Gastrocnemius medialis (tissue), 4 donors: ENCODE measurements around the gene ATG7.

Experiments used
- CTCF ChIP-seq, 5 experiments: fragments of 450-650 bp in 3 of 5; fragments of 200-600 bp in 2 of 5; sonication (generic) in 2 of 5; IDR thresholded peaks in 4 of 5; conservative IDR thresholded peaks in 1 of 5; 1 replicate in 4 of 5; 2 replicates in 1 of 5; pipeline ENCODE4 v1.5.1; 2016 to 2019; ENCODE audit warnings: antibody characterized with exemption in 5 of 5, mild to moderate bottlenecking in 3 of 5, moderate library complexity in 3 of 5
- POLR2A ChIP-seq, 2 donors: fragments of 450-650 bp; IDR thresholded peaks; one replicate each; pipeline ENCODE4 v1.6.1; 2017; ENCODE audit warnings: antibody characterized with exemption in 2 of 2, mild to moderate bottlenecking in 2 of 2, moderate library complexity in 2 of 2

- TF ChIP-seq POLR2A (IDR thresholded peaks at IDR 0.05) (no peak), CTCF (IDR thresholded peaks at IDR 0.05 in 4 of 5, conservative IDR thresholded peaks at IDR 0.05 in 1 of 5) (no peak)
These were observed 318.8 kb downstream of the ATG7 start for GRCh38 chr3:11591002-11591355.
